MG63 (cell line): ENCODE measurements around the gene SLC6A18. TPM values are rescaled to one million over a fixed set of nuclear protein-coding genes. Genes with fewer than 3 reads are reported as not detected.

Experiments
- DNase-seq: peaks from one replicate; pipeline ENCODE4 v3.0.0-alpha.2; 2020
- H3K27me3 ChIP-seq: fragments of 250-450 bp; sonication (Bioruptor Pico); 2 replicates; pipeline ENCODE4 v1.5.1; 2020; ENCODE audit warnings: mild to moderate bottlenecking, moderate library complexity
- H3K36me3 ChIP-seq: fragments of 250-450 bp; sonication (Bioruptor Pico); 2 replicates; pipeline ENCODE4 v1.5.1; 2020; ENCODE audit warnings: mild to moderate bottlenecking, moderate library complexity
- H3K4me3 ChIP-seq: fragments of 250-450 bp; sonication (Bioruptor Pico); 2 replicates; pipeline ENCODE4 v1.5.1; 2020; ENCODE audit warnings: mild to moderate bottlenecking, moderate library complexity
- H3K9me3 ChIP-seq: fragments of 250-450 bp; sonication (Bioruptor Pico); 2 replicates; pipeline ENCODE4 v1.5.1; 2020; ENCODE audit warnings: mild to moderate bottlenecking, moderate library complexity
- total RNA-seq: library from RNA; depleted of rRNA; stranded (reverse); fragments of >200 nt; shearing (Covaris generic); gene quantifications from 2 replicates; pipeline ENCODE4 v1.2.3, GENCODE V29; 2014; ENCODE audit warnings: low replicate concordance

SLC6A18 gene
- total RNA-seq, 1 experiment from 2014 or later: not detected

DNA sequence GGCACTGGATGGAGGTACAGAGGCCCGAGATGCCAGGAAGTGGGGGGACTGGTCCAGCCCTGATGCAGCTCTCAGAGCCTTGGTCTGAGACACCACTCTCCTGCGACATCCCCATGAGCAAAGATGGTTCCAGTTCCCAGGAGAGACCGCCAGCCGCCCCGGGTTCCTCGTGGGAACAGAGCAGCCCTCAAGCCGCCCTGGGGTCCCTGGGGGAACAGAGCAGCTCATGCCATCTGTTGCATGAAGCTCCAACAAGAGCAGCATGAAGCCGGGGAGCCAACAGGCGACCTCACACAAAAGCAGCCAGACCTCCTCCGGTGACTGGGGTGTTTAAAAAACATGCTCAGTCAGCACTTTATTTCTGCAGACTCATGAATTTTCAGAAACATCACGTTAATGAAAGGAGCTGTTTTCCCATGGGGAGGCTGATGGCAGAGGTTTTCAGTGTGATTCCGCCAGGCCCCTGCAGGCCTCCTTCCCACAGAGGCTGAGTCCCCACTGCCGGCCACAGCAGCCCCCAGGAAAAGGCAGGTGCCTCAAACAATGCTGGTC is 6.2 kb downstream of the SLC6A18 start:
- Histone ChIP-seq H3K9me3 (peaks cover 21% of the 10 kb centered on the region), H3K36me3 (no peaks in the 10 kb centered on the region), H3K27me3 (peaks cover 11% of the 10 kb centered on the region), H3K4me3 (no peak overlapping the region)
- no peak for DNase-seq

DNA sequence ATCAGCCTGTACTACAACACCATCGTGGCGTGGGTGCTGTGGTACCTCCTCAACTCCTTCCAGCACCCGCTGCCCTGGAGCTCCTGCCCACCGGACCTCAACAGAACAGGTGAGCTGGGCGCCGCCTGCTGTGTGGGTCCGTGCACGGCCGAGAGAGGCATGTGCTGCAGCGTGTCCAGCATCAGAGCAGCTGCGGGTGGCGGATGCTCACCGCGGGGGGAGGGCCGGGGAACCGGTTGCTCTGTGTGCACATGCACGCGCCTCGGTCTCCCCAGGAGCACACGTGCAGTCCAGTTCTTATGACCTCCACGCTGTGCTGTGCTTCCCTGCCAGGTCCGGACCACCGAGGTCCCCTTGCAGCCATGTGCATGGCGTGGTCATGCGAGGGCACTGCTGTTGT is 7.6 kb downstream of the SLC6A18 start:
- DNase-seq: no peak
- H3K36me3 ChIP-seq: no peaks in the 10 kb centered on the region
- no peak overlapping the region for H3K4me3 ChIP-seq
- H3K27me3 ChIP-seq: peaks cover 8% of the 10 kb centered on the region
- H3K9me3 ChIP-seq: peaks cover 24% of the 10 kb centered on the region

DNA sequence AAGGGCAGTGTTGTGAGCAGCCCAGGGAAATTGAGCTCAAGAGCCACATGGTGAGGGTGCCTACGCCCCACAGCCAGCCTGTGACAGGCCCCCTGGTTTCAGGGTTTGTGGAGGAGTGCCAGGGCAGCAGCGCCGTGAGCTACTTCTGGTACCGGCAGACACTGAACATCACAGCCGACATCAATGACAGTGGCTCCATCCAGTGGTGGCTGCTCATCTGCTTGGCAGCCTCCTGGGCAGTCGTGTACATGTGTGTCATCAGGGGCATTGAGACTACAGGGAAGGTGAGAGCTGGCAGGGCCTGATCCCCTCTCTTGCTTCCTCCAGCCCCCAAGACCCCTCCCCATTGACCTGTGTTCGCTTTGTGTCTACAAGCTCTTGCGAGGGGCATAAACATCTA is 10.2 kb downstream of the SLC6A18 start:
- H3K36me3 ChIP-seq: no peaks in the 10 kb centered on the region
- H3K4me3 ChIP-seq: no peak overlapping the region
- DNase-seq: no peak
- H3K27me3 ChIP-seq: 0 out of 2 replicates have a peak, but pooled peaks cover 2% of the 10 kb centered on the region
- peaks cover 24% of the 10 kb centered on the region for H3K9me3 ChIP-seq

DNA sequence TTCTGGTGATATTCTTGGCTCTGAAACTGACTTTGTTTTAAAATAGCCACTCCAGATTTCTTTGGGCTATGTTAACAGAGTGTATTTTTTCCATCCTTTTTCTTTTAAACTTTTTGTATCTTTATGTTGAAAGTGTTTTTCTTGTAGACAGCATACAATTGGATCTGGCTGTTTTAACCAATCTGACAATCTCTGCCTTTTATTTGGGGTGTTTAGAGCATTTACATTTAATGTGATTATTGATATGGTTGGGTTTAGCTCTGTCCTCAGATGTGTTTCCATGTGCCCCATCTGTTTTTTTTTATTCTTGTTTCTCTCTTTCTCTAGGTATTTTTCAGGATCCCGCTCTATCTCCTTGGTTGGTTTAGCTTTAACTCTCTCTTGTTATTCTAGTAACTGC is 10.7 kb downstream of the SLC6A18 start:
- peaks cover 24% of the 10 kb centered on the region for H3K9me3 ChIP-seq
- H3K27me3 ChIP-seq: 0 out of 2 replicates have a peak, but pooled peaks cover 2% of the 10 kb centered on the region
- H3K36me3 ChIP-seq: no peaks in the 10 kb centered on the region
- DNase-seq: no peak
- H3K4me3 ChIP-seq: no peak overlapping the region

DNA sequence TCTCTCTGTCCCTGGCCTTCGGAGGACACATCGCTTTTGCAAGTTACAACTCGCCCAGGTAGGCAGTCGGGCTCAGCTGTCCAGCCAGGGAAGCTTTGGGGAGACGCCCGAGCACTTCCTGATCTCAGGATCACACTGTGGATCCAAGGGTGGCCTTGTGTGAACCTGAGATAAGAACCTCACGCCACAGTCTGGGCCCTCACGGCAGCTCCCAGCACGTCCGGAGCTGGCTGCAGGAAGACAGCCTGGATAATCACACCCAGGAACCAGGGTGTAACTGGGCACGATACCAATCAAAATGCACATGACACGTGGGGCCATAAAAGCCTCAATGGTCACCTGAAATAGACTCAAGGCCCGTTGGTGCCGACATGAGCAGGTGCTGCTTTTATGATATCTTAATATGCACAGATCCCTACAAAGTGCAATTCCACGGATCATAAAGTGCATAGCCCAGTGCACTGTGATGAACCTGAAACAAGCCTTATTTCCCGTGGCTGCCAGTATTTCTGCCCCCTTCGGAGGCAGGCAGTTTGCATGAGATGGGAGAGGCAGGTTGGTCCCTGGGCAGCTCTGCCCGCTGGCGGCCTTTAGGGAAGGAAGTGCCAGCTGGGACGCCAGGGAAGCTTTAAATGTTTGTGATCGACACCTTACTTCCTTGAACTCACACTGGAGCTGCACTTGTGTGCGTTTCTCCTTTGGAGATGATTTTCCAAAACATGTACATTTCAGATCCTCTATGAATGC is 14.5 kb downstream of the SLC6A18 start:
- H3K4me3 ChIP-seq: no peak overlapping the region
- no peak for DNase-seq
- peaks cover 21% of the 10 kb centered on the region for H3K27me3 ChIP-seq
- no peaks in the 10 kb centered on the region for H3K36me3 ChIP-seq
- peaks cover 20% of the 10 kb centered on the region for H3K9me3 ChIP-seq

DNA sequence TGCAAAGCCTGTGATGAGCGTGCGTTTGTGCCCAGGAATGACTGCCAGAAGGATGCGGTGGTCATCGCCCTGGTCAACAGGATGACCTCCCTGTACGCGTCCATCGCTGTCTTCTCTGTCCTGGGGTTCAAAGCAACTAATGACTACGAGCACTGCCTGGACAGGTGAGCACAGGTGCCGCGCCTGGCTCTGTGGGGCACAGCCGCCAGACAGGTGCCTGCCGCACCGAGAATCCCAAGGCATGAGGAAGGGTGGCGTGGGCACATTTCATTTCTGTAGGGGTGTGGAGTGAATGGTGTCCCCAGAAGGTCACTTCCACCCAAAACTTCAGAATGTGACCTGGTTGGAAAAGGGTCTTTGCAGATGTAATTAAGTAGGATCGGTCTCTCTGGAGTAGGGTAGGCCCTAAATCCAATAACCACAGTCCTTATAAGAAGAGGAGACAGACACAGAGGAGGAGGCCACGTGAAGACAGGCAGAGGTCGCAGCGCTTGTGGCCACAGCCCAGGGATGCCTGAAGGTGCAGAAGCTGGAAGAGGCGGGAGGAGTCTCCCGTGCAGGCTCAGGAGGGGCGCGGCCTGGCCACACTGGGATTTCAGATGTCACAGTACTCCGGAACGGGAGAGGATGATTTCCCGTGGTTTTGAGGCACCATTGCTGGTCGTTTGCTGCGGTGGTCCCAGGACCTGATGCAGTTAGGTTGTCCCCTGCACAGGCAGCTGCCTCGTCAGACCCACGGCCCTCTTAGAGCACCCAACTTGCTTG is 15.5 kb downstream of the SLC6A18 start:
- Histone ChIP-seq H3K27me3 (peaks cover 31% of the 10 kb centered on the region), H3K9me3 (peaks cover 10% of the 10 kb centered on the region), H3K36me3 (no peaks in the 10 kb centered on the region), H3K4me3 (no peak overlapping the region)
- no peak for DNase-seq

DNA sequence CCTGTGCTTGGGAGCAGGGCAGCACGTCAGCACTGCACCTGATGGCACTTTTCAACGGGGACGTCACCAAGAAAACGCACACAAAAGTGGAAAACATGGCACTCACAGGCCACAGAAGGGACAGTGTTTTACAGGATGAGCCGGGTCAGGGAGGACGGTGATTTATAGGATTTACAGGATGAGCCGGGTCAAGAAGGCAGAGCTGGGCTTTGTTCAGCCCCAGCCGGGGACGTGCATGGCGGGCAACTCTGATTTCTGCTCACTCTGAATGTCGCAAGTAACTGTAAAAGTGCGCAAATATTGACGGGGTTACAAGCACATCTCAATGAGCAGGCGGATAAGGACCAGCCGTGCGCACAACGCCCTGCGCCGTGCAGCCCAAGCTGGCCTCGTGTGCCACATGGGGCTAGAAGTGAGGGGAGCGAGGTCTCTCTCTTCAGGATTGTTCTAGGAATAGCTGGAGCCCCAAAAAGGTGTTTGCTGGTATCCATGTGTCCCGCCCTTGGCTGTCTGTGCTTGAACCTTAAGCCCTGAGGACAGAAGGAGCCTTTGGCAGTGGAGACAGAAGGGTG is 16.4 kb downstream of the SLC6A18 start:
- H3K4me3 ChIP-seq: no peak overlapping the region
- DNase-seq: no peak
- H3K27me3 ChIP-seq: peaks cover 40% of the 10 kb centered on the region
- peaks cover 1% of the 10 kb centered on the region for H3K9me3 ChIP-seq
- H3K36me3 ChIP-seq: no peaks in the 10 kb centered on the region

DNA sequence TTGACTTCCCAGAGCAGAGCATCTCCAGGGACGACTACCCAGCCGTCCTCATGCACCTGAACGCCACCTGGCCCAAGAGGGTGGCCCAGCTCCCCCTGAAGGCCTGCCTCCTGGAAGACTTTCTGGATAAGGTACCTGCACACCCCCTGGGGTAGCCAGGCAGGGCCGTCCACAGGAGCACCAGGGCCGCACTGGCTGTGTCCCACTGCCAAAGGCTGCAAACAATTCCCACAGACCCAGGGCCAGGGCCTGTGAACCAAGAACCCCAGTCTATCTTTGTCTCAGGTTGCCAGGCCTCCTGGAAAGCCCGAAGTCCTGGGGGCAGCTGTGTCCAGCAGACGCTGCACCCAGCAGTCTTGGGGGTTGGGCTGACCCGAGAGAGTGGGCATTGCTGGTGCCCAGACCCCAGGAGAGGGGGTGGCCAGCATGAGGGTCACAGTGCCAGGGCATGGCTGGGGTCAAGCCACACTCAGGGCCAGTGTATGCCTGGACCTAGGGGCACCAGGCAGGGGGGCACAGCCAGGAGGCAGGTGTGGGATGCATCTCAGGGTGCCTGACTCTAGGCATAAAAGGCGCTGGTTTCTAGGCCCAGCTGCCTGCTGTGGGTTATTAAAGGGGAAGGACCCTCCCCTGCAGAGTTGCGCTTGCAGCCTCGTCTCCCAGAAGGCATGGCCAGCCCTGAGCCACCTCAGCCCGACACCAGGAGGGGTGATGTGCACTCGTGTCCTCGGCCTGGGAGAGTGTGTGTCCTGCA is 17.7 kb downstream of the SLC6A18 start:
- Histone ChIP-seq H3K9me3 (0 out of 2 replicates have a peak, but pooled peaks cover 2% of the 10 kb centered on the region), H3K27me3 (peaks cover 54% of the 10 kb centered on the region)
- no peak for DNase-seq

DNA sequence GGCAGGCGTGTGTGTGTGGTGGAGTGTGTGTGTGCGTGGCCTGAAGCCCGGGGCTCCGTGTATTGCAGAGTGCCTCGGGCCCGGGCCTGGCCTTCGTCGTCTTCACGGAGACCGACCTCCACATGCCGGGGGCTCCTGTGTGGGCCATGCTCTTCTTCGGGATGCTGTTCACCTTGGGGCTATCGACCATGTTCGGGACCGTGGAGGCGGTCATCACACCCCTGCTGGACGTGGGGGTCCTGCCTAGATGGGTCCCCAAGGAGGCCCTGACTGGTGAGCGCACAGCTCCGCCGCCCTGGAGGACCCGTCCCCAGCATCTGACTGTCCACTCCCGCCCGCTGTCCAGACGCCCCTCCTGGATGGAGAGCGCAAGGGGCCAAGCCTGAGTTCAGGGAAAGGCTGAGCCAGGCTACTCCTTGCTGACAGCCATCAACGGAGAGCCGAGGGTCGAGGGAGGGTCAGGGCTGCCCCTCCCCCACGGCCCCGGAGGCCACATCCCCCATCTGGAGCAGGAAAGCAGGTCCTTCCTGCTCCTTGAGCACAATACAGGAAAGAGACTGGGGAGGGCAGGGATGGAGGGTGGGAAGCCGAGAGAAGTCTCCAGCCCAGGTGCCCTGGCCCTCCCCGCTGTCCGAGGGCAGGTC is 18.4 kb downstream of the SLC6A18 start:
- H3K36me3 ChIP-seq: no peaks in the 10 kb centered on the region
- no peak for DNase-seq
- H3K4me3 ChIP-seq: no peak overlapping the region
- H3K9me3 ChIP-seq: 0 out of 2 replicates have a peak, but pooled peaks cover 2% of the 10 kb centered on the region
- H3K27me3 ChIP-seq: peaks cover 61% of the 10 kb centered on the region

More for the DNA sequence above, 17.7 kb downstream of the SLC6A18 start:
- H3K36me3 ChIP-seq: no peaks in the 10 kb centered on the region
- H3K4me3 ChIP-seq: no peak overlapping the region

DNA sequence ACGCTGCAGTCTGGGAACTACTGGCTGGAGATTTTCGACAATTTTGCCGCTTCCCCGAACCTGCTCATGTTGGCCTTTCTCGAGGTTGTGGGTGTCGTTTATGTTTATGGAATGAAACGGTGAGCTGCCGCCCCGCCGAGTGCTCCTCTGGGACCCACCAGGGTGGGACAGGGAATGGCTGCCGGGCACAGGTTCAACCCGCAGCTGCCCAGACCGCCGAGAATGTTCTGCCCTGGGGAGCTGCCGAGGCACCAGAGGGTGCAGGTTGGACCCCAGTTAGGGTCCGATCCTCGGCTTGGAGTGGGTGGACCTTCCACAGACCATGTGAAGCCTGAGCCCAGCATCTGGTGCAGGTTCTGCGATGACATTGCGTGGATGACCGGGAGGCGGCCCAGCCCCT is 19.1 kb downstream of the SLC6A18 start:
- Histone ChIP-seq H3K4me3 (no peak overlapping the region), H3K9me3 (0 out of 2 replicates have a peak, but pooled peaks cover 2% of the 10 kb centered on the region), H3K36me3 (no peaks in the 10 kb centered on the region), H3K27me3 (peaks cover 67% of the 10 kb centered on the region)
- no peak for DNase-seq

DNA sequence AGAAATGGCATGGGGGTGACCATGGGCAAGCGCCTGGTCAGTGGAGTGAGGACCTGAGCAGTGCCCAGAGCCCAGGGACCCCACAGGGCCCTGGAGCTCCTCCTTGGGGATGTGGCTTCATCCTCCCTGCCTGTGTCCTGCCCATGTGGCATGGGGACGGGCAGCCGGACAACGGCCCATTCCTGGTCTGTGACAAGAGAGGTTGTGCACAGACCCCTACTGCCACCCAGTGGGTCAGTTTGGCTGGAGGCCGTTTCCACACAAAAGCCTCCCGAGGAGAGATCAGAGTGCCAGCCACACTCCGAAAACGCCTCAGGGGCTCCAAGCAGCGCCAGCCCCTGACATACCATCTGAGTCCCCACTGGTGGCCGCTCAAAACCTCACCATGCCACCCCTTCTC is 19.8 kb downstream of the SLC6A18 start:
- Histone ChIP-seq H3K36me3 (no peaks in the 10 kb centered on the region), H3K27me3 (peaks cover 74% of the 10 kb centered on the region), H3K9me3 (0 out of 2 replicates have a peak, but pooled peaks cover 2% of the 10 kb centered on the region), H3K4me3 (no peak overlapping the region)
- no peak for DNase-seq

DNA sequence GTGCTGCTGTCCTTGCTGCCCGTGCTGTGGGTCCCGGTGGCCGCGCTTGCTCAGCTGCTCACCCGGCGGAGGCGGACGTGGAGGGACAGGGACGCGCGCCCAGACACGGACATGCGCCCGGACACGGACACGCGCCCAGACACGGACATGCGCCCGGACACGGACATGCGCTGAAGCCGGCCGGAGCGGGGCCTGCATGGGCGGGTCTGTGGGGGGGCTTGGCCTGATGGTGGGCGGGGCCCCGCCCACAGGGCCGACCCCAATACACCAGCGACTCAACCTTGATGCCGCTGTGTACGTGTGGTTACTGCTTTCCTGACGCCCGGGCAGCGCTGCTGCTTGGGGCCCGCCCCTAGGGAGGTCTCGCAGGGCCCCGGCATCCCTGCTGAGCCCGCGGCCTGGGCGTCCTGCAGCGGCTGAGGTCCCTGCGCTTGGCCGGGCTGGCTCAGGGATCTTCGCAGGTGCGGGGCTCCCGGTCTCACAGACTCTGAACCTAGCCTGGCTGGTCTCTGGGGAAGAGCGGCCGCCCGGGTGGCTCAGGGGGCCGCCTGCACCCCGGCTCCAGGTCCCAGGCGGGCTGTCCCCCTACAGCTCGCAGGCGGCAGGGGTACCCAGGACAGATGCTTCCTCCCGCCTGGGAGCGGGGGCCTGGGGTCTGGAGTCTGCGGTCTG is 20.9 kb downstream of the SLC6A18 start:
- DNase-seq: no peak
- H3K36me3 ChIP-seq: no peaks in the 10 kb centered on the region
- H3K4me3 ChIP-seq: no peak overlapping the region
- H3K9me3 ChIP-seq: 0 out of 2 replicates have a peak, but pooled peaks cover 2% of the 10 kb centered on the region
- peaks cover 80% of the 10 kb centered on the region for H3K27me3 ChIP-seq

DNA sequence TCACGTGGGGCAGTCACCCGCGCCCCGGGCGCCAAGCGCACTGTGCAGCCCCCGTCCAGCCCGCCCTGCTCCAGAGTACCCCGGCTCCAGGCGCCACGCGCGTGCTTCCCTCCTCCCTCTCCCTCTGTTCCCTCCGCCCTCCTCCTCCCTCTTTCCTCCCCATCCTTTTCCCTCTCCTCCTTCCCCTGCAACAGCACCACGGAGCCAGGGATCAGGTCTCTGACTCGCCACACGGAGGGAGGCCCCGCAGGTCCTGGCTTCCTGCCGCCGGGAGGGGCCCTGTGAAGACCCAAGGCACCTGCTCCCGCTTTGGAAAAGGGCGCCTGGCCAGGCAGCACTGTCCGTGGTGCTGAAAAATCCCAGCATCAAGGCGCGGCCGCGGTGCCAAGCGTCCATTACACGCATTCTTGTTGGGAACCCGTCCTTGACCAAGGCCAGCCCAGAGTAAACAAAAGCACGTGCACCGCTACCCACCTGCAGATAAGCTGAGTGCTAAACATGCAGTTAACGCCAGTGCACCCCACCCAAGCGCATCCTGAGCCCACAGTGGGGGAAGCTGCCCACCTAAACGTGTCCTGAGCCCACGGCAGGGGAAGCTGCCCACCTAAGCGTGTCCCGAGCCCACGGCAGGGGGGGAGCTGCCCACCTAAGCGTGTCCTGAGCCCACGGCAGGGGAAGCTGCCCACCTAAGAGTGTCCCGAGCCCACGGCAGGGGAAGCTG is 21.7 kb downstream of the SLC6A18 start:
- Histone ChIP-seq H3K27me3 (peaks cover 82% of the 10 kb centered on the region), H3K4me3 (no peak overlapping the region), H3K36me3 (no peaks in the 10 kb centered on the region), H3K9me3 (0 out of 2 replicates have a peak, but pooled peaks cover 2% of the 10 kb centered on the region)
- peak; percentile 65 for DNase-seq

DNA sequence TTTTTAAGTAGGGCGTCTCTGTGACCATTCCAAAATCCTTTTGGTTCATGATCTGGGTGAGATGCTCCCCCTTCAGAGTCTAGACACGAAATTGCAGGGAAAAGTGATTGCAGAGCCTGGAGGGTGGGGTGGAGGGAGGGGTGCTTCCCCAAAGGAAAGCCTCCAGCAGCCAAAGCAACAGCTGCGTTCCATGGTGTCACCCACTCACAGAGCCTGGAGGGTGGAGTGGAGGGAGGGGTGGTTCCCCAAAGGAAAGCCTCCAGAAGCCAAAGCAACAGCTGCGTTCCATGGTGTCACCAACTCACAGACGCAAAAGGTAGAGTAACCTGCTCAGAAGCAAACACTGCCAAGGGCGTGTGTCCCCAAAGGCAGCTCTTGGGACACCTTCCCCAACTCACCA is 22.6 kb downstream of the SLC6A18 start:
- Histone ChIP-seq H3K27me3 (peaks cover 80% of the 10 kb centered on the region), H3K9me3 (0 out of 2 replicates have a peak, but pooled peaks cover 2% of the 10 kb centered on the region), H3K4me3 (no peak overlapping the region), H3K36me3 (no peaks in the 10 kb centered on the region)
- DNase-seq: no peak
